K562 (cell line): ENCODE results near the gene NAV2. TPM values are rescaled to one million over a fixed set of nuclear protein-coding genes. Genes with fewer than 3 reads are reported as not detected.

Experiments used
- C11orf30 ChIP-seq: fragments of 450-650 bp; IDR thresholded peaks from 2 replicates; pipeline ENCODE4 v1.6.1; 2016; ENCODE audit warnings: low read depth, mild to moderate bottlenecking
- CBX3 ChIP-seq, 2 experiments: IDR thresholded peaks; 1 replicate in 1 of 2; 2 replicates in 1 of 2; pipeline ENCODE4 v1.6.1; 2012; ENCODE audit warnings: inconsistent platforms in 2 of 2, low read length in 2 of 2, borderline replicate concordance in 1 of 2, control low read depth in 1 of 2
- CCNT2 ChIP-seq: IDR thresholded peaks from 2 replicates; pipeline ENCODE4 v1.6.1; 2011; ENCODE audit warnings: borderline replicate concordance, low read depth, mild to moderate bottlenecking, moderate library complexity, mixed read lengths, low read length; ENCODE audit not compliant: insufficient read length; ENCODE audit errors: extremely low read depth
- EP400 ChIP-seq: fragments of 450-650 bp; IDR thresholded peaks from 2 replicates; pipeline ENCODE4 v1.6.1; 2017; ENCODE audit warnings: antibody characterized with exemption, mild to moderate bottlenecking, moderate library complexity
- EZH2 ChIP-seq: IDR thresholded peaks from 2 replicates; pipeline ENCODE4 v1.6.1; 2012; ENCODE audit warnings: low read depth, mild to moderate bottlenecking, inconsistent platforms, low read length, borderline replicate concordance
- FOS ChIP-seq: IDR thresholded peaks from 3 replicates; pipeline ENCODE4 v1.6.1; 2011; ENCODE audit not compliant: insufficient read length; ENCODE audit errors: extremely low read depth
- FOXJ2 ChIP-seq: fragments of 200-800 bp; sonication (Bioruptor generic); IDR thresholded peaks from 2 replicates; pipeline ENCODE4 v1.6.1; 2016; ENCODE audit warnings: missing genetic modification characterization, missing compliant biosample characterization
- HNRNPH1 ChIP-seq: fragments of 200-400 bp; formaldehyde crosslinking; optimal IDR thresholded peaks from 2 replicates; pipeline ENCODE3; 2017; ENCODE audit warnings: low read depth, mild to moderate bottlenecking, low read length, moderate library complexity
- HNRNPUL1 ChIP-seq: fragments of 200-400 bp; formaldehyde crosslinking; IDR thresholded peaks from 2 replicates; pipeline ENCODE4 v1.6.1; 2017; ENCODE audit warnings: low read length
- MBD2 ChIP-seq: sonication (generic); IDR thresholded peaks from 2 replicates; pipeline ENCODE4 v1.6.1; 2016; ENCODE audit warnings: low read depth, borderline replicate concordance
- MECOM ChIP-seq: fragments of 250-450 bp; sonication (Bioruptor Pico); IDR thresholded peaks from 2 replicates; pipeline ENCODE4 v1.8.0; 2022; ENCODE audit warnings: inconsistent platforms
- SAFB2 ChIP-seq: fragments of 200-400 bp; formaldehyde crosslinking; IDR thresholded peaks from 2 replicates; pipeline ENCODE4 v1.6.1; 2018; ENCODE audit warnings: borderline replicate concordance, low read length, low read depth, moderate library complexity; ENCODE audit not compliant: severe bottlenecking
- ZBED1 ChIP-seq: IDR thresholded peaks from 2 replicates; pipeline ENCODE4 v1.6.1; 2014
- ZBTB7A ChIP-seq: IDR thresholded peaks from 2 replicates; pipeline ENCODE4 v1.6.1; 2011; ENCODE audit warnings: low read depth, mild to moderate bottlenecking, low read length, moderate library complexity, borderline replicate concordance; ENCODE audit not compliant: control insufficient read depth
- ZEB2 ChIP-seq: fragments of 450-650 bp; IDR thresholded peaks from 2 replicates; pipeline ENCODE4 v1.6.1; 2016
- ZNF143 ChIP-seq: sonication (generic); formaldehyde crosslinking; IDR thresholded peaks from 2 replicates; pipeline ENCODE4 v1.9.0; 2022; ENCODE audit warnings: mild to moderate bottlenecking, missing genetic modification reagents
- polyA plus RNA-seq, 8 experiments: library from polyadenylated mRNA; depleted of rRNA in 4 of 8; stranded (reverse) in 5 of 8; unstranded in 3 of 8; fragments of >200 nt; fragmentation: Nextera tagmentation in 2 of 8; fragmentation: Illumina TruSeq in 1 of 8; extraction: Ambion mirVana in 2 of 8; extraction: Trizol in 1 of 8; gene quantifications; 2 replicates each; pipeline versions ENCODE4 v1.2.1 to v1.2.3, GENCODE V29; 2011 to 2014; ENCODE audit warnings: inconsistent platforms in 1 of 8, missing spikeins in 1 of 8
- total RNA-seq, 7 experiments: library from RNA; depleted of rRNA in 6 of 7; stranded (reverse); fragments of >200 nt in 6 of 7; fragmentation: Illumina TruSeq in 2 of 7; extraction: Trizol in 2 of 7; gene quantifications; 2 replicates each; pipeline versions ENCODE4 v1.2.1 to v1.2.3, GENCODE V29; 2011 to 2021; ENCODE audit warnings: low replicate concordance in 1 of 7
- TF ChIP-seq, protein P1 (sequence below): fragments of 450-650 bp; IDR thresholded peaks from 2 replicates; pipeline ENCODE4 v1.6.1; 2017; ENCODE audit warnings: mild to moderate bottlenecking, moderate library complexity
- TF ChIP-seq, protein P2 (sequence below): sonication (generic); formaldehyde crosslinking; IDR thresholded peaks from 2 replicates; pipeline ENCODE4 v1.9.0; 2022; ENCODE audit warnings: mild to moderate bottlenecking, missing genetic modification reagents
- TF ChIP-seq, protein P3 (sequence below): sonication (generic); formaldehyde crosslinking; IDR thresholded peaks from 2 replicates; pipeline ENCODE4 v1.8.0; 2022; ENCODE audit warnings: mild to moderate bottlenecking, missing genetic modification reagents
- TF ChIP-seq, protein P4 (sequence below): fragments of 450-650 bp; IDR thresholded peaks from 2 replicates; pipeline ENCODE4 v1.6.1; 2018; ENCODE audit warnings: mild to moderate bottlenecking, low read depth; ENCODE audit not compliant: partially characterized antibody
- TF ChIP-seq, protein P5 (sequence below): fragments of 250-450 bp; sonication (Bioruptor Pico); IDR thresholded peaks from 2 replicates; pipeline ENCODE4 v1.5.0; 2021; ENCODE audit warnings: mild to moderate bottlenecking, borderline replicate concordance

The NAV2 gene
- total and polyA plus RNA-seq, 9 of the 15 experiments (the other 6 are each of a cell fraction or from before 2014, with no cell fraction given): 0.03 to 0.35 (median 0.05) TPM

DNA sequence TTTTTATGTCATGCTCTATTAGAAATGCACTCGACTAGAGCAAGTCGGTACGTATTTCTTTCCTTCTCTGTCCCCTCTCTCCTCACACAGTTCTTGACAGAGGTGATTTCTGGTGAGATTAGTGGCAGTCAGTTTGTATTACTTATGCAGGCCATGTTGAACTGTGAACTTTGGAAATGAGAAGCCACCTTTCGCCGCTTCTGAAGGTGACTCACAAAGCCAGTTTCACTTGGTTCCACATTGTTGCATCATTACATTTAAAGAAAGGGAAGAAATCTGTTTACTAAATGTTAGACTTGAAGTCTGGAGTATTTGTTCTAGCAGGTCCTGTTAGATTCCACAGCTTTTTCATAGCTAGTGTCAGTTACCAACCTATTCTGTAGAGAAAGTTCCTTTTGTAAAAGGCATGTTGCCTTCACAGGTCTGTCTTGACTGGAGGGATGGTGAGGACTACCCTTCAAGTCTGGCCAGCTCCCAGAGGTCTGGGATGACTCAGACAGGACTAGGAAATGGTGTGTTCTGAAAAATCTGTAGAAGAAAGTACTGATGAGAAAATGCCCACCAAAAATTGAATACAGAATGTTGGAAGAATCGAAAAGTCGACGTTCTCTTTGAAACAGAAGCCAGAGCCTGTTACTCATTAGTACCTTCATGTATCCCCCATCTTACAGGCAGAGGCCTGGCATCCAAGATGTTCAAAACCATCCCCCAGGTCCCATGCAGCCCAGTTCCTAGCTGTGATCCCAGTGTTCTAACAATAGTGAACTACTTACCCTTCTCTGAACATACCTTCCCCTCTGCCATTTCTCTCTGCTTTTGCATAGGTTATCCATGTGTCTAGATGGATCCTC lies 266.3 kb downstream of the NAV2 start (continued):
- TF ChIP-seq, protein P1, sequence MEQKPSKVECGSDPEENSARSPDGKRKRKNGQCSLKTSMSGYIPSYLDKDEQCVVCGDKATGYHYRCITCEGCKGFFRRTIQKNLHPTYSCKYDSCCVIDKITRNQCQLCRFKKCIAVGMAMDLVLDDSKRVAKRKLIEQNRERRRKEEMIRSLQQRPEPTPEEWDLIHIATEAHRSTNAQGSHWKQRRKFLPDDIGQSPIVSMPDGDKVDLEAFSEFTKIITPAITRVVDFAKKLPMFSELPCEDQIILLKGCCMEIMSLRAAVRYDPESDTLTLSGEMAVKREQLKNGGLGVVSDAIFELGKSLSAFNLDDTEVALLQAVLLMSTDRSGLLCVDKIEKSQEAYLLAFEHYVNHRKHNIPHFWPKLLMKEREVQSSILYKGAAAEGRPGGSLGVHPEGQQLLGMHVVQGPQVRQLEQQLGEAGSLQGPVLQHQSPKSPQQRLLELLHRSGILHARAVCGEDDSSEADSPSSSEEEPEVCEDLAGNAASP: no peak
- no peak for TF ChIP-seq HNRNPUL1
- peak; percentile 74 for TF ChIP-seq EP400
- peak; percentile 86 for TF ChIP-seq MECOM
- no peak for TF ChIP-seq EZH2
- no peak for TF ChIP-seq C11orf30
- no peak for TF ChIP-seq SAFB2
- TF ChIP-seq, protein P2, sequence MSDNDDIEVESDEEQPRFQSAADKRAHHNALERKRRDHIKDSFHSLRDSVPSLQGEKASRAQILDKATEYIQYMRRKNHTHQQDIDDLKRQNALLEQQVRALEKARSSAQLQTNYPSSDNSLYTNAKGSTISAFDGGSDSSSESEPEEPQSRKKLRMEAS (CRISPR knock-in tag): no peak
- TF ChIP-seq, protein P3, sequence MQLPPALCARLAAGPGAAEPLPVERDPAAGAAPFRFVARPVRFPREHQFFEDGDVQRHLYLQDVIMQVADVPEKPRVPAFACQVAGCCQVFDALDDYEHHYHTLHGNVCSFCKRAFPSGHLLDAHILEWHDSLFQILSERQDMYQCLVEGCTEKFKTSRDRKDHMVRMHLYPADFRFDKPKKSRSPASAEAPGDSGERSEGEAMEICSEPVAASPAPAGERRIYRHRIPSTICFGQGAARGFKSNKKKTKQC: no peak
- peak; percentile 32 for TF ChIP-seq FOS
- no peak for TF ChIP-seq HNRNPH1
- no peak for TF ChIP-seq ZBED1
- TF ChIP-seq ZEB2: peak; percentile 63
- TF ChIP-seq ZNF143 (CRISPR knock-in tag): 0 out of 2 replicates have a peak, but pooled peaks have one; percentile 40
- TF ChIP-seq FOXJ2: 0 out of 2 replicates have a peak, but pooled peaks have one; percentile 35
- no peak for TF ChIP-seq CCNT2
- TF ChIP-seq MBD2: peak; percentile 29; the same call in 1 of the 2 replicates
- TF ChIP-seq, protein P4, sequence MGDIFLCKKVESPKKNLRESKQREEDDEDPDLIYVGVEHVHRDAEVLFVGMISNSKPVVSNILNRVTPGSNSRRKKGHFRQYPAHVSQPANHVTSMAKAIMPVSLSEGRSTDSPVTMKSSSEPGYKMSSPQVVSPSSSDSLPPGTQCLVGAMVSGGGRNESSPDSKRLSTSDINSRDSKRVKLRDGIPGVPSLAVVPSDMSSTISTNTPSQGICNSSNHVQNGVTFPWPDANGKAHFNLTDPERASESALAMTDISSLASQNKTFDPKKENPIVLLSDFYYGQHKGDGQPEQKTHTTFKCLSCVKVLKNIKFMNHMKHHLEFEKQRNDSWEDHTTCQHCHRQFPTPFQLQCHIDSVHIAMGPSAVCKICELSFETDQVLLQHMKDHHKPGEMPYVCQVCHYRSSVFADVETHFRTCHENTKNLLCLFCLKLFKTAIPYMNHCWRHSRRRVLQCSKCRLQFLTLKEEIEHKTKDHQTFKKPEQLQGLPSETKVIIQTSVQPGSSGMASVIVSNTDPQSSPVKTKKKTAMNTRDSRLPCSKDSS: no peak
- TF ChIP-seq, protein P5, sequence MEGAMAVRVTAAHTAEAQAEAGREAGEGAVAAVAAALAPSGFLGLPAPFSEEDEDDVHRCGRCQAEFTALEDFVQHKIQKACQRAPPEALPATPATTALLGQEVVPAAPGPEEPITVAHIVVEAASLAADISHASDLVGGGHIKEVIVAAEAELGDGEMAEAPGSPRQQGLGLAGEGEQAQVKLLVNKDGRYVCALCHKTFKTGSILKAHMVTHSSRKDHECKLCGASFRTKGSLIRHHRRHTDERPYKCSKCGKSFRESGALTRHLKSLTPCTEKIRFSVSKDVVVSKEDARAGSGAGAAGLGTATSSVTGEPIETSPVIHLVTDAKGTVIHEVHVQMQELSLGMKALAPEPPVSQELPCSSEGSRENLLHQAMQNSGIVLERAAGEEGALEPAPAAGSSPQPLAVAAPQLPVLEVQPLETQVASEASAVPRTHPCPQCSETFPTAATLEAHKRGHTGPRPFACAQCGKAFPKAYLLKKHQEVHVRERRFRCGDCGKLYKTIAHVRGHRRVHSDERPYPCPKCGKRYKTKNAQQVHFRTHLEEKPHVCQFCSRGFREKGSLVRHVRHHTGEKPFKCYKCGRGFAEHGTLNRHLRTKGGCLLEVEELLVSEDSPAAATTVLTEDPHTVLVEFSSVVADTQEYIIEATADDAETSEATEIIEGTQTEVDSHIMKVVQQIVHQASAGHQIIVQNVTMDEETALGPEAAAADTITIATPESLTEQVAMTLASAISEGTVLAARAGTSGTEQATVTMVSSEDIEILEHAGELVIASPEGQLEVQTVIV (CRISPR knock-in tag): peak; percentile 74; the same call in 1 of the 2 replicates
- no peak for TF ChIP-seq CBX3 (IDR thresholded peaks at IDR 0.05; ENCODE audit: borderline replicate concordance in 1 of 2, low read length in 2 of 2)
- TF ChIP-seq ZBTB7A: no peak
